Measurements from ENCODE around the gene PIK3R4. TPM values are rescaled to one million over a fixed set of nuclear protein-coding genes. Genes with fewer than 3 reads are reported as not detected.
A peak's percentile ranks its signal among the peaks of the same experiment; 100 is the strongest.

The PIK3R4 gene
- total RNA-seq, 1 donor from 2014 or later: 34.2 TPM

DNA sequence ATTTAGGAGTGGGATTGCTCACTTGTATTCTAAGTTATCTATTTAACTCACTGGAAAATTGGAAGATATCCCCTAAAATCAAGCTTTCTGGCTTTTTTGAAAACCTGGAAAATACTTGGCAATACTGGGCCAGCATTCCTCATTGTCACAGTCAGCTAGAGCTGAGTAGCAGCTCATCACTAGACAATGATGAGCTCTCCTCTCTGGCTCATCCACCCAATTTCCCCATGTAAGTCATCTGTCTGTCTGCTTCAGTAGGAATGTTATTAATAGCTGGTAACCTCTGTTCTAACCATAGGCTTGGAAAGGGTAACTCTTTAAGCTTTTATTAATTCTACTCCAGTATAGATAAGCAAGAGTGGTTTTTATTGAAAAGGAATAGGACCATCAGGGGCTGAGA is 39.7 kb upstream of the PIK3R4 start:
- Mint-ChIP-seq H3K4me1 (peaks cover 24% of the 10 kb centered on the region), H3K27ac (ENCODE audit: unreplicated experiment) (peak overlapping the region; percentile 16), H3K9me3 (no peaks in the 10 kb centered on the region), H3K36me3 (ENCODE audit: low read depth) (no peaks in the 10 kb centered on the region), H3K27me3 (ENCODE audit: low read depth) (peaks cover 2% of the 10 kb centered on the region), H3K4me3 (no peak overlapping the region)
- DNase-seq (ENCODE audit: low read depth, low spot score): no peak
- TF ChIP-seq, protein P1, sequence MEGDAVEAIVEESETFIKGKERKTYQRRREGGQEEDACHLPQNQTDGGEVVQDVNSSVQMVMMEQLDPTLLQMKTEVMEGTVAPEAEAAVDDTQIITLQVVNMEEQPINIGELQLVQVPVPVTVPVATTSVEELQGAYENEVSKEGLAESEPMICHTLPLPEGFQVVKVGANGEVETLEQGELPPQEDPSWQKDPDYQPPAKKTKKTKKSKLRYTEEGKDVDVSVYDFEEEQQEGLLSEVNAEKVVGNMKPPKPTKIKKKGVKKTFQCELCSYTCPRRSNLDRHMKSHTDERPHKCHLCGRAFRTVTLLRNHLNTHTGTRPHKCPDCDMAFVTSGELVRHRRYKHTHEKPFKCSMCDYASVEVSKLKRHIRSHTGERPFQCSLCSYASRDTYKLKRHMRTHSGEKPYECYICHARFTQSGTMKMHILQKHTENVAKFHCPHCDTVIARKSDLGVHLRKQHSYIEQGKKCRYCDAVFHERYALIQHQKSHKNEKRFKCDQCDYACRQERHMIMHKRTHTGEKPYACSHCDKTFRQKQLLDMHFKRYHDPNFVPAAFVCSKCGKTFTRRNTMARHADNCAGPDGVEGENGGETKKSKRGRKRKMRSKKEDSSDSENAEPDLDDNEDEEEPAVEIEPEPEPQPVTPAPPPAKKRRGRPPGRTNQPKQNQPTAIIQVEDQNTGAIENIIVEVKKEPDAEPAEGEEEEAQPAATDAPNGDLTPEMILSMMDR (conservative IDR thresholded peaks at IDR 0.05): no peak

DNA sequence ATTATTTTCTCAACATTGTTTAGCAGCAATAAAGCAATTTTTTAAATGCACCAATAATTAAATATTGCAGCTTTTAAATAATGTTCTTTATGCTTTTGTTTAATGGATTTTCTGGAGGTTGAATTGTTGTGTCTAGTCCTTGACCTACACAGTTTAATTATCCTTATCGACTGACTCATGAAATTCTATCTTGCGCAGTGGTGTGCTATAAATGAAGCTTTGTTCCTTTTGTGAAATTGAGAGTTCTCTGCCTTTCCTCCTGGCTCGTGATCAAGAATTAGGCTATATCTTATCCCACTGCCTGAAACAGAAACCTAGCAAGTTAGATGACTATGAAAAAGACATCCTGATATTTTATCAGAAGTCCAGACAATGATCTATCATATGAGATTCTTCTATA is 37.0 kb upstream of the PIK3R4 start:
- Mint-ChIP-seq H3K9me3 (no peaks in the 10 kb centered on the region), H3K4me1 (peaks cover 24% of the 10 kb centered on the region), H3K27me3 (ENCODE audit: low read depth) (no peaks in the 10 kb centered on the region), H3K4me3 (no peak overlapping the region), H3K36me3 (ENCODE audit: low read depth) (no peaks in the 10 kb centered on the region), H3K27ac (ENCODE audit: unreplicated experiment) (no peak overlapping the region)
- TF ChIP-seq, protein P1 (conservative IDR thresholded peaks at IDR 0.05): no peak
- no peak for DNase-seq (ENCODE audit: low read depth, low spot score)

DNA sequence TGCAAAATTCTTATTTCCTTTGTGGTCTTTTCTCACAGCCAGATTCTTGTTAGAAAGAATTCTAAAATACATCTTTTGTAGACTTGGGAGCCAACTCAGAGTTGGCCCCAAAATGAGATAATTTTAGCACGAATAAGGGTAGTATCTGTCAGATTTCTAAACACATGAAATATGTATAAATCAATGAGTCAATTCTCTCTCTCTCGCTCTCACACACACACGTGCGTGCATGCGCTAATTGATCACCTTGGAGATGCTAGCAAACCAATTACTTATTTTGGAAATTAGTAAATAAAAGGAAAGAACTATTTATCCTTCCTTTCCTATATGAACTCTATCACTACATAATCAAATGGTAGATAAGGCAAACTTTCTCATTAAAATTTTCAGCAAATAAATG is 32.9 kb upstream of the PIK3R4 start:
- no peaks in the 10 kb centered on the region for H3K36me3 Mint-ChIP-seq (ENCODE audit: low read depth)
- peaks cover 5% of the 10 kb centered on the region for H3K4me1 Mint-ChIP-seq
- H3K4me3 Mint-ChIP-seq: no peak overlapping the region
- no peaks in the 10 kb centered on the region for H3K9me3 Mint-ChIP-seq
- TF ChIP-seq, protein P1 (conservative IDR thresholded peaks at IDR 0.05): no peak
- no peaks in the 10 kb centered on the region for H3K27me3 Mint-ChIP-seq (ENCODE audit: low read depth)
- no peak overlapping the region for H3K27ac Mint-ChIP-seq (ENCODE audit: unreplicated experiment)
- DNase-seq (ENCODE audit: low read depth, low spot score): no peak

DNA sequence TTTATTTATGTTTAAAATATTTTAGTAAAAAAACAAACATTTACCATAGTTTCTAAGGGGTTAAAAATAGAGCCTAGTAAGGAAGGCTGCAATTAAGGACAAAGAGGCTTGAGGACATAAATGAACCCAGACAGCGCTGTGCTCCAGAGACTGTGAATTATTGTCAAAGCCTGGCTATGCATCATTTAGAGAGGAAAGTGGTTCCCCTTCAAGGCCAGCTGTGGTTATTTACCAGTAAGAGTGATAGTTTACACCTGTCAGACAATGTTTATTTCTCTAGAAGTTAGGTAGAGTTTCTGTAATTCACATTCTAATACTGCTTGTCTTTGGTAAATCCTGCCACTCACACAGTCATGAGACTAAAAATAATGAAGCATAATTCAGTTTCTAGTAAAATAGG is 32.4 kb upstream of the PIK3R4 start:
- TF ChIP-seq, protein P1 (conservative IDR thresholded peaks at IDR 0.05): no peak
- no peak overlapping the region for H3K4me3 Mint-ChIP-seq
- H3K9me3 Mint-ChIP-seq: no peaks in the 10 kb centered on the region
- H3K27me3 Mint-ChIP-seq (ENCODE audit: low read depth): no peaks in the 10 kb centered on the region
- no peaks in the 10 kb centered on the region for H3K36me3 Mint-ChIP-seq (ENCODE audit: low read depth)
- H3K4me1 Mint-ChIP-seq: peaks cover 5% of the 10 kb centered on the region
- no peak overlapping the region for H3K27ac Mint-ChIP-seq (ENCODE audit: unreplicated experiment)
- no peak for DNase-seq (ENCODE audit: low read depth, low spot score)

DNA sequence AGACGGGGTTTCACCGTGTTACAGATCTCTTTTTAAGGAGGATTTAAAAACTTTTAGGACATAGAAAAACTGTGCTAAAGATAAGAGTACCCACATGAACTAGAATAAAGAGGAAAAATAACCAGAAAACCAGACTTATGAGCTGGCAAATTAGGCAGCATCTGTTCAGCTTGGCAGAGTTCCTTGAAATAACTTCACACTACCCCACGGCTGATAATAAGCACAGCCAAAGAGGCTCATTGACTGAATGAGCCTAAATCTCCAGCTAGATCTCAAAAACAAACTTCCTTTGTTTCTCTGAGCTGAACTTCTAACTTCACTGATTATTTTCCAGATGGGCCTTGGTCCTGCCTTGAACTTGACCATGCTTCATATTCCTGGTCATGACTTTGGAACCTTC is 26.7 kb upstream of the PIK3R4 start:
- no peaks in the 10 kb centered on the region for H3K4me1 Mint-ChIP-seq
- no peaks in the 10 kb centered on the region for H3K36me3 Mint-ChIP-seq (ENCODE audit: low read depth)
- no peak overlapping the region for H3K4me3 Mint-ChIP-seq
- TF ChIP-seq, protein P1 (conservative IDR thresholded peaks at IDR 0.05): no peak
- H3K9me3 Mint-ChIP-seq: peaks cover 2% of the 10 kb centered on the region
- no peak overlapping the region for H3K27ac Mint-ChIP-seq (ENCODE audit: unreplicated experiment)
- H3K27me3 Mint-ChIP-seq (ENCODE audit: low read depth): peaks cover 6% of the 10 kb centered on the region
- no peak for DNase-seq (ENCODE audit: low read depth, low spot score)

DNA sequence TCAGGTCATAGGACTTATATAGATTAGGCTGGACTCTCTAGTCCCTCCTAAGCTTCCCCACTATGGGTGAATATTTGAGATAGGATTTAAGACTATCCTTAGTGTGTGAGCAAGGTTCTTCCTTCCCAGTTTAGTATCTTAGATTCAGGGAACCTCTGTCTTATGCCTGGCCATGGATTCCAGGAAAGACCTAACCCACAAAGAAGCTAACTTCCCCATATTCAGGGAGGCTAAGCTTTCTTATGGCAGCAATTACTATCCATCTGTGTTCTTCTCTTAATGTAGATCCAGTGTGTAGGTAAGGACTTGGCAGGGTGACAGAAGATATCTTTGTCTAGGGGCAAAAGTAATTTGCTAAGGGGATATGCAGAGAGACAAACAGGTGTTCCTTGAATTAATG is 25.5 kb upstream of the PIK3R4 start:
- TF ChIP-seq, protein P1 (conservative IDR thresholded peaks at IDR 0.05): no peak
- H3K4me1 Mint-ChIP-seq: no peaks in the 10 kb centered on the region
- H3K27me3 Mint-ChIP-seq (ENCODE audit: low read depth): peaks cover 11% of the 10 kb centered on the region
- H3K9me3 Mint-ChIP-seq: peaks cover 2% of the 10 kb centered on the region
- no peaks in the 10 kb centered on the region for H3K36me3 Mint-ChIP-seq (ENCODE audit: low read depth)
- no peak for DNase-seq (ENCODE audit: low read depth, low spot score)
- no peak overlapping the region for H3K4me3 Mint-ChIP-seq
- no peak overlapping the region for H3K27ac Mint-ChIP-seq (ENCODE audit: unreplicated experiment)

All from neural crest cell (in vitro differentiated cells).